H54 (cell line): ENCODE measurements around the gene PRDM16.

Source experiments
- DNase-seq: peaks from one replicate; pipeline ENCODE4 v3.0.0; 2011; ENCODE audit warnings: low spot score, mixed read lengths; ENCODE audit not compliant: insufficient read length
- FAIRE-seq: peaks from 3 replicates; lab custom pipeline; 2011; peaks lifted over from hg19 to GRCh38; lab: Jason Lieb, UNC
- POLR2A ChIP-seq: IDR thresholded peaks from 2 replicates; pipeline ENCODE4 v1.6.1; 2011; ENCODE audit warnings: low read depth, mild to moderate bottlenecking, low read length

Gene PRDM16

DNA sequence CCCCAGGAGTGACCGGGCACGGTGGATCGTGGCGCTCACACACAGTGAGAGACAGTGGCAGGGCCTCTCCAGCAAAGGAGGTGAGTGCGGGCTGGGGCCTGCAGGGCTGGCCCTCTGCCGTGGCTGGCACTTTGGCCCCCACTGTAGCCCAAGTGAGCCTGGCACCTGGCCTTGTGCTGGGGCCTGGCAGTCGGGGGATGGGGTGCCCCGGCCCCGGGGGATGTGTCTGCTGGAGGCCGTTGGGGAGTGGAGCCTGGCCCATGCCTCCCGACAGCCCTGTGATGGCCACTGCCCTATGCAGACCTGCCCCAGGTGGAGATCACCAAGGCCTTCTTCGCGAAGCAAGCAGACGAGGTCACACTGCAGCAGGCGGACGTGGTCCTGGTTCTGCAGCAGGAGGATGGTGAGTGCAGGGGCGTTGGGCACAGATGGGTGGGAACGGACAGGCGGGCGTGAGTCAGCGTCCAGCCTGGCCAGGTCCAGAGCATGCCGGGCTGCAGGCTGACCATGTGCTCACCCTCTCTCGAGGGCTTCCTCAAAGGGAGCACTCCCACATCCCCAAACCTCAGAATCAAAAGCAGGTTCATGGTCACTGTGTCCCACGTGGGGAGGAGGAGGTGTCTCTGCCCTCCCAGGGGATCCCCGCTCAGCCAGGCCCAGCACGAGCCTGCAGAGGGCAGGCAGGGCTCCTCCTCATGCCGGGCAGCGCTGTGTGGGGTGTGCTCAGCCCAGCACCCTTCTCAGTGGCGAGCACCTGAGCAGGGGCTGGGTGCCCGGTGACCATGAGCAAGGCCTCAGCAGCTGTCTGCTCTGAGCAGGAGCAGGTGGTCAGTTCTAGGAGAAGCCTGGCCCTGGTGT, 410.7 kb downstream of the PRDM16 start:
- no peak for TF ChIP-seq POLR2A
- DNase-seq = no peak
- FAIRE-seq = no peak

DNA sequence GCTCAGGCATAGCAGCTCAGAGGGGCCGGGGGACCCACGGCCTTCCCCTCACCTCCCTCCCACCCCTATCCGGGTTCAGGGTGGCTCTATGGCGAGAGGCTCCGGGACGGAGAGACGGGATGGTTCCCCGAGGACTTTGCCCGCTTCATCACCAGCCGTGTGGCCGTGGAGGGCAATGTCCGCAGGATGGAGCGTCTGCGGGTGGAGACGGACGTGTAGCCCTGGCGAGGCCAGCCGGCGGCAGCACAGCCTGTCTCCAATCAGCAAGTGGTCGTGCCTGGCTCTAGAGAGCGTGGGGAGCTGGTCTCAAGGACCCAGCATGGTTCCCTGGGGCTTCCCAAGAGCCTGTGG, 411.3 kb downstream of the PRDM16 start:
- FAIRE-seq (no peak), DNase-seq (no peak)
- no peak for TF ChIP-seq POLR2A

DNA sequence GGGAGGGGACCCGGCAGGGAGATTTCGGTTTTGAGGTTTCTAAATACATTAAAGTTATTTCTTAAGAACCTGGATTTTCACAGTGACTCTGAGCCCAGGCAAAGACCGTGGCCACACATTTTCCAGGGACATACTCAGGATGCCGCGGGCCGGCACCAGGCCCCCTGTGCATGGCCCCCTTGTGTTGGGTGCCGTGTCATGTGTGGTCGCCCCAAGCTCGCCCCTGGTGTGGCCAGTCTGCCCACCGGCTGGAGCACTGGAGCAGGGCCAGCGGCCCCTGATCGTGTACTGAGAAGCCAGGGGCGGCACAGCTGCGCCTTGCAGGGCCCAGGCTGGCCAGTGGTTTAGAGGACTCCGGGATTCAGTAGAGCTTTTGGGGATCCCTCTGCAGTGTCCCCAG, 412.0 kb downstream of the PRDM16 start:
- TF ChIP-seq POLR2A = no peak
- DNase-seq = no peak
- no peak for FAIRE-seq

DNA sequence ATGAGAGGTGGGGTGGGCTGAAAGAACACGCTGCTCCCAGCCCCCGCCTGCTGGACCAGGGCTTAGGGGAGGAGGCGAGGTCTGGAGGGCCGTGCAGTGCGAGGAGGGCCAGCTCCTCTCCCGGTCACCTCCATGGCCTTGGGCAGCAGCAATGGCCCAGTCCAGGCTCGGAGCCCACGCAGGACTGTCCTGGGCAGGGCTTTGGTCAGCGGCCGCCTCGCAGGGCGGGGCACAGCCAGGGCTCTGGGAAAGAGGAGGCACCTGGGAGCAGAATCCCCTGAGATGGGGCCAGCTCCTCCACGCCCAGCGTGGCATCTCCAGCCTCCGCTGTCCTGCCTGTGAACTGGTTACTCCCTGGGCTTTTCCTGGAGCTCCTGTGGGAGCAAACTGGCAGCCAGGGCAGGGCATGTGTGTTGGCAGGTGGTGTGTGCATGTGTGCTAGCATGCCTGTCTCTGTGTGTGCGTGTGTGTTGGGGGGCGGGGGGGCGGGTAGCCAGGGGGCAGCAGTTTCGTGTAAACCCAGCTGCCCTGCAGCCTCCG, 412.9 kb downstream of the PRDM16 start:
- DNase-seq = no peak
- TF ChIP-seq POLR2A = no peak
- FAIRE-seq = no peak

DNA sequence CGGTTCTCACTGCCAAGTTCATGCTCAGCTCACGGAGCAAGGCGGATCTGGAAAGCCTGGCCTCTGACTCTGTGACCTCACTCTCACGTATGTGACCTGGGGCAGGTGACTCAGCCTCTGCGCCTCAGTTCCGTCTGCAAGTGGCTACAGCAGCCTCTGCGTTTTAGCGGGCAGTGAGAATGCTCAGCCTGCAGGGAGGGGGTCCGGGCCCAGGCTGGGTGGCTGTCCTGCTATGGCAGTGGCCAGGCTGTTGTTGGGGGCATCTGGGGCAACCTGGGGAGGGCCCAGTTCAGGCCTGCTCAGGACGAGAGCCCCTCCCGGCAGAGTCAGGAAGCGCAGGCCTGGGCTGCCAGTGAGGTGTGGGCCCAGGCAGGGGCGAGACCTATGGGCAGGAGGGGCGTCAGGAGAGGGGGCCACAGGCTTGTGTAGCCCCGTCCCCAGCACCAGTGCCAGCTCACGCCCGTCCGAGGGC, 413.4 kb downstream of the PRDM16 start:
- DNase-seq (no peak), FAIRE-seq (no peak)
- TF ChIP-seq POLR2A = no peak

DNA sequence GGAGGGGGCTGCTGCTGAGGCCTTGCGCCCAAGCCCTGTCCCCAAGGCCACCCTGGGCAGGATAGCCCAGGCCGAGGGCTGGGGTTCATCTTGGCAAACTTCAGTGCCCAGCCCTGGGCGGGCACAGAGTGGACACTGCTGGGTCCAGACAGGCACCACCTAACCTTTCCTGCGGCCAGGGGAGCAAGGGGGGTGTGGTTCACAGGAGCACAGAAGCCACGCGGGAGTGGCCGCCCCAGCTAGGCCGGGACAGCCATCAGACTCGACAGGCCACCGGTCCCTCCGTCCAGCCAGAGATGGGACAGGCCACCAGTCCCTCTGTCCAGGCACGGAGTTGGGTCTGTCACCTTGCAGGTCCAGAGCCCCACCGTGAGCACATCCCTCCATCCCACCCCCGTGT, 414.4 kb downstream of the PRDM16 start:
- DNase-seq (no peak), FAIRE-seq (no peak)
- no peak for TF ChIP-seq POLR2A

DNA sequence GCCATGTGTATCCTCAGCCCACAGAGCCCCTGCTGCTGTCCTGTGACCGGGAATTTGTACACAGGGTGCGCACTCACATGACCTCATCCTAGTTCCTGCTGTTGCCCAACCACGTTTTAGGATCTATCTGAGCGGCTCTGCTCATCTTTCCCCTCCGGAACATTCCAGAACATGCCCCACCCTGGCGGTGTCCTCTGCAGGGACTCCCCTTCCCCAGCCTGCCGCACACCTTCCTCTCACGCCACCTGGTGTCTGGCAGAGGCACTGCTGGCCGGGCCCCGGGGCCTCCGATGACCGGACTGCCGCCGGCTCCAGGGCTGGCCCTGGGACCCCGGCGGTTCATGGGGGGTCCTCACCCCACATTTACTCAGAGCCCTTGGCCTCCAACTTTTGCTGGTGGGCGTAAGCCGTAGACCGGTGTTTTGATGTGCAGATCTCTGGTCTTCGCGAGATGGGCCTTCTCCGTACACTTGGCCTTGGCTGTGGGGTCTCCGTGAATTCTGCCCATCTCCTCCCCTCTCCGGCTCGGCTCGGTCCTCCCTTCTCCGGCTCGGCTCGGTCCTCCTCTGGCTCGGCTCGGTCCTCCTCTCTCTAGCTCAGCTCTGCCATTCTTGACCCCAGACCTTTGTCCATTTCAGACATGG, 414.9 kb downstream of the PRDM16 start:
- TF ChIP-seq POLR2A = no peak
- FAIRE-seq (no peak), DNase-seq (no peak)

DNA sequence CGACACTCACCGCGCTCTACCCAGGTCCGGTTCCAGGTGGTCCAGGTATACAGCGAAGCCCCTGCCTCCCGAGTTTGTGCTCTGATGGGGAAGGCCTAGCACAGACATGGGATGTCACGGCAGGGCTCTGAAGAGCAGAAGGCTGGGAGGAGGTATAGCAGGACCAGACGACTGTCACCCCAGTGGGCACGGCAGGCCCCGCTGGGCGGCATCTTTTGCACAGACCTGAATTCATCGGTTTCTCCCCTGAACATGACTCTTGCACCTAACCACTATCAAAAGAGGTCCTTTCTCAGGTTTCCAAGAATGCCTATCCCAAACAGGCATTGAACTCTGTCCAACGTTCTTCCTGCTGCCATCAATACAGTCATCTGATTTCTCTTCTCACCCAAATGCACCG, 416.0 kb downstream of the PRDM16 start:
- no peak for TF ChIP-seq POLR2A
- FAIRE-seq (no peak), DNase-seq (no peak)
